Midbrain (tissue), 1 donor: ENCODE measurements around the gene AKAIN1.

Experiments used
- DNase-seq: peaks from one replicate; lab custom pipeline; 2025; lab: John Stamatoyannopoulos, UW

AKAIN1 gene

GRCh38 chr18:5197032-5197434 lies at the start of gene AKAIN1:
TSS of gene AKAIN1 (minus strand) at chr18:5197257. CDS start at chr18:5197053, 204 bp downstream.
- peak; percentile 51 for DNase-seq

GRCh38 chr18:5244941-5245340 lies 47.9 kb upstream of the AKAIN1 start:
- no peak for DNase-seq

- DNase-seq: no peak
Measured at GRCh38 chr18:5239447-5239846, 42.4 kb upstream of the AKAIN1 start.

GRCh38 chr18:5238371-5238976 lies 41.4 kb upstream of the AKAIN1 start:
- DNase-seq: peak; percentile 25

GRCh38 chr18:5237723-5238370 lies 40.8 kb upstream of the AKAIN1 start:
- DNase-seq: peak; percentile 96

- DNase-seq: peak; percentile 38
Measured at GRCh38 chr18:5237083-5237722, 40.1 kb upstream of the AKAIN1 start.

- DNase-seq: no peak
Measured at GRCh38 chr18:5214583-5215351, 17.7 kb upstream of the AKAIN1 start.

GRCh38 chr18:5207471-5208150 lies 10.6 kb upstream of the AKAIN1 start:
- DNase-seq: no peak

- DNase-seq: no peak
Measured at GRCh38 chr18:5198311-5198710, 1.3 kb upstream of the AKAIN1 start.

- DNase-seq: no peak
Measured at GRCh38 chr18:5197461-5197860, 404 bp upstream of the AKAIN1 start.

- no peak for DNase-seq
Measured at GRCh38 chr18:5196253-5197031, 615 bp downstream of the AKAIN1 start.

GRCh38 chr18:5195656-5196055 lies 1.4 kb downstream of the AKAIN1 start:
- DNase-seq: no peak

- DNase-seq: no peak
Measured at GRCh38 chr18:5180254-5180653, 16.8 kb downstream of the AKAIN1 start.

- no peak for DNase-seq
Measured at GRCh38 chr18:5178519-5178918, 18.5 kb downstream of the AKAIN1 start.

GRCh38 chr18:5175378-5175777 lies 21.7 kb downstream of the AKAIN1 start:
- DNase-seq: no peak

- no peak for DNase-seq
Measured at GRCh38 chr18:5173646-5174045, 23.4 kb downstream of the AKAIN1 start.

GRCh38 chr18:5173236-5173635 lies 23.8 kb downstream of the AKAIN1 start:
- DNase-seq: no peak

GRCh38 chr18:5167831-5168230 lies 29.2 kb downstream of the AKAIN1 start:
- DNase-seq: no peak

- no peak for DNase-seq
Measured at GRCh38 chr18:5166606-5167280, 30.3 kb downstream of the AKAIN1 start.

- no peak for DNase-seq
Measured at GRCh38 chr18:5164903-5165302, 32.2 kb downstream of the AKAIN1 start.

- no peak for DNase-seq
Measured at GRCh38 chr18:5162111-5162510, 34.9 kb downstream of the AKAIN1 start.
